ENCODE measurements around the gene SALL4.

Gene SALL4

DNA sequence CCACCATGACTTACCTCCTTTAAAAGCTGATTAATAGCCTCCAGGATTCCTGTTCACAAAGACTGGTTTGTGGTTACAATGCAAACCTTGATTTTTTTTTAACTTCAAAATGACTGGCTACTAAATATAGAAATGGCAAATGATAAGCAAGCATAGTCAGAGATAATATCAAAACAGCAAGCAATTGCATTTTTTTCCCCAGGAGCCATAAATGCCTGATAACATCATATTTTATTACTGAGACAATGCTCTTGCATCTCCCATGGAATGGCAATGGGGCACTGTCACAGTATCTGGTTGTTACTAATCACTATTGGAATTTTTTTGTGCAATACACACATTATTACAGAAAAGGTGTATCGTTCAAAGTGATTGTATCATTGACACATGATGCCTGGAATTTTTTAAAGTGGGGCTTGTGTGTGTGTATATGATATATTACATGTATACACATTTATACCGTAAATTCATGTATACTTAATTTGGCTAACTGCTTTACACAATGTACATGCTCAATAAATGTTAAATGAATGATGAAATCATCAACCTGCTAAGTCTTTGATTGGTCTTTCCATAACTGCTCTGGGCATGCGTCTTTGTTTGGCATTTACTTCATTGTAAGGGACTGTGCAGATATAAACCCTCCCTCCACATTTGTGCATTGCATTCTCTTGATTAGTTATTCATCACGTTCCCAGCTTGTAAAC, 980 bp upstream of the SALL4 start:
- H3K27ac ChIP-seq (replicated peaks): no peak overlapping the region
- H3K27me3 ChIP-seq (ENCODE audit: insufficient read depth, poor library complexity, severe bottlenecking): peaks cover 34% of the 10 kb centered on the region
- TF ChIP-seq, protein P1, sequence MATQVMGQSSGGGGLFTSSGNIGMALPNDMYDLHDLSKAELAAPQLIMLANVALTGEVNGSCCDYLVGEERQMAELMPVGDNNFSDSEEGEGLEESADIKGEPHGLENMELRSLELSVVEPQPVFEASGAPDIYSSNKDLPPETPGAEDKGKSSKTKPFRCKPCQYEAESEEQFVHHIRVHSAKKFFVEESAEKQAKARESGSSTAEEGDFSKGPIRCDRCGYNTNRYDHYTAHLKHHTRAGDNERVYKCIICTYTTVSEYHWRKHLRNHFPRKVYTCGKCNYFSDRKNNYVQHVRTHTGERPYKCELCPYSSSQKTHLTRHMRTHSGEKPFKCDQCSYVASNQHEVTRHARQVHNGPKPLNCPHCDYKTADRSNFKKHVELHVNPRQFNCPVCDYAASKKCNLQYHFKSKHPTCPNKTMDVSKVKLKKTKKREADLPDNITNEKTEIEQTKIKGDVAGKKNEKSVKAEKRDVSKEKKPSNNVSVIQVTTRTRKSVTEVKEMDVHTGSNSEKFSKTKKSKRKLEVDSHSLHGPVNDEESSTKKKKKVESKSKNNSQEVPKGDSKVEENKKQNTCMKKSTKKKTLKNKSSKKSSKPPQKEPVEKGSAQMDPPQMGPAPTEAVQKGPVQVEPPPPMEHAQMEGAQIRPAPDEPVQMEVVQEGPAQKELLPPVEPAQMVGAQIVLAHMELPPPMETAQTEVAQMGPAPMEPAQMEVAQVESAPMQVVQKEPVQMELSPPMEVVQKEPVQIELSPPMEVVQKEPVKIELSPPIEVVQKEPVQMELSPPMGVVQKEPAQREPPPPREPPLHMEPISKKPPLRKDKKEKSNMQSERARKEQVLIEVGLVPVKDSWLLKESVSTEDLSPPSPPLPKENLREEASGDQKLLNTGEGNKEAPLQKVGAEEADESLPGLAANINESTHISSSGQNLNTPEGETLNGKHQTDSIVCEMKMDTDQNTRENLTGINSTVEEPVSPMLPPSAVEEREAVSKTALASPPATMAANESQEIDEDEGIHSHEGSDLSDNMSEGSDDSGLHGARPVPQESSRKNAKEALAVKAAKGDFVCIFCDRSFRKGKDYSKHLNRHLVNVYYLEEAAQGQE (IDR thresholded peaks at IDR 0.05; ENCODE audit: insufficient replicate concordance, low read depth): no peak
- TF ChIP-seq SPI1 (IDR thresholded peaks at IDR 0.05; ENCODE audit: borderline replicate concordance, low read depth) (no peak), GABPA (IDR thresholded peaks at IDR 0.05; ENCODE audit: low read depth) (no peak)
- DNase-seq (ENCODE audit: low read depth in 1 of 2, low spot score in 1 of 2): no peak
- H3K4me3 ChIP-seq (replicated peaks; ENCODE audit: insufficient read depth, low read length): no peak overlapping the region

- TF ChIP-seq POLR2AphosphoS5 (IDR thresholded peaks at IDR 0.05; ENCODE audit: low read depth) (no peak), GABPA (IDR thresholded peaks at IDR 0.05; ENCODE audit: low read depth) (no peak), SPI1 (IDR thresholded peaks at IDR 0.05; ENCODE audit: borderline replicate concordance, low read depth) (no peak), CTCF (IDR thresholded peaks at IDR 0.05; ENCODE audit: insufficient read depth, low read length) (no peak)
- TF ChIP-seq, protein P1 (IDR thresholded peaks at IDR 0.05; ENCODE audit: insufficient replicate concordance, low read depth): no peak
- no peak overlapping the region for H3K27ac ChIP-seq (replicated peaks)
- no peak overlapping the region for H3K4me3 ChIP-seq (replicated peaks; ENCODE audit: insufficient read depth, low read length)
- peaks cover 34% of the 10 kb centered on the region for H3K27me3 ChIP-seq (ENCODE audit: insufficient read depth, poor library complexity, severe bottlenecking)
- no peak for DNase-seq (ENCODE audit: low read depth in 1 of 2, low spot score in 1 of 2)
Observed at GRCh38 chr20:51801823-51802123, 548 bp downstream of the SALL4 start.

GRCh38 chr20:51801122-51801822, 1.0 kb downstream of the SALL4 start:
- no peak for DNase-seq (ENCODE audit: low read depth in 1 of 2, low spot score in 1 of 2)
- peaks cover 34% of the 10 kb centered on the region for H3K27me3 ChIP-seq (ENCODE audit: insufficient read depth, poor library complexity, severe bottlenecking)
- no peak overlapping the region for H3K27ac ChIP-seq (replicated peaks)
- H3K4me3 ChIP-seq (replicated peaks; ENCODE audit: insufficient read depth, low read length): peak overlapping the region; percentile 10; the same call in 1 of the 2 replicates
- TF ChIP-seq, protein P1 (IDR thresholded peaks at IDR 0.05; ENCODE audit: insufficient replicate concordance, low read depth): no peak
- TF ChIP-seq GABPA (IDR thresholded peaks at IDR 0.05; ENCODE audit: low read depth) (no peak), SPI1 (IDR thresholded peaks at IDR 0.05; ENCODE audit: borderline replicate concordance, low read depth) (no peak), CTCF (IDR thresholded peaks at IDR 0.05; ENCODE audit: insufficient read depth, low read length) (no peak), POLR2AphosphoS5 (IDR thresholded peaks at IDR 0.05; ENCODE audit: low read depth) (no peak)

Measured in HL-60 (cell line).